Mucosa of descending colon (tissue), 3 donors: Measurements from ENCODE around the gene SLC27A2. TPM values are rescaled to one million over a fixed set of nuclear protein-coding genes. Genes with fewer than 3 reads are reported as not detected.
A peak's percentile ranks its signal among the peaks of the same experiment; 100 is the strongest.
"Not testable (repeated sequence)": the region's sequence is repeated elsewhere in the genome, so short reads cannot be mapped to it uniquely, and the experiment has no call there.

Experiments used
- ATAC-seq: fragments of 200-7000 bp; cut with Tn5 transposase; one replicate; pipeline ENCODE4 v1.9.1; 2020; ENCODE audit warnings: mild to moderate bottlenecking, moderate library complexity
- DNase-seq, 3 donors: peaks; one replicate each; pipeline ENCODE4 v3.0.0-alpha.2; 2020
- H3K36me3 ChIP-seq: fragments of 200-600 bp; one replicate; pipeline ENCODE4 v1.8.0; 2021; ENCODE audit warnings: low read depth, mild to moderate bottlenecking
- H3K4me1 ChIP-seq: fragments of 200-600 bp; one replicate; pipeline ENCODE4 v1.8.0; 2021; ENCODE audit warnings: low read depth, mild to moderate bottlenecking
- H3K4me3 ChIP-seq: fragments of 200-600 bp; one replicate; pipeline ENCODE4 v1.8.0; 2021; ENCODE audit warnings: mild to moderate bottlenecking
- H3K9me3 ChIP-seq: fragments of 200-600 bp; one replicate; pipeline ENCODE4 v1.8.0; 2021; ENCODE audit warnings: mild to moderate bottlenecking
- intact Hi-C, 2 donors: fragments of 100-400 bp; cut with DNase I in 1 of 2; cut with micrococcal nuclease in 1 of 2; formaldehyde crosslinking; loops; one replicate each; pipeline versions ENCODE4 v1.11.0 to v1.11.1; 2022; cut with DNase I, micrococcal nuclease
- total RNA-seq, 3 donors: library from RNA; stranded (reverse); fragmentation: NEBNext Ultra II Directional in 2 of 3; extraction: Animal tissue kit (Norgen Biotek cat#: 25700) in 2 of 3; gene quantifications; one replicate each; pipeline versions ENCODE4 v1.2.1 to v1.2.4, GENCODE V29; 2021 to 2023
- TF ChIP-seq, protein P1 (sequence below): fragments of 200-600 bp; IDR thresholded peaks from one replicate; pipeline ENCODE4 v1.8.0; 2022; ENCODE audit warnings: antibody characterized with exemption, mild to moderate bottlenecking
- donor health status: DM: no; HTN: no; CAD: no; lungs with moderate emphysema.
- donor health status: DM: no; HTN: no; CAD: no.
- donor health status: DM: no; HTN: yes; CAD: no.

SLC27A2 gene
- total RNA-seq, 3 donors from 2014 or later = 14.8 to 27.9 (median 27.8) TPM

DNA sequence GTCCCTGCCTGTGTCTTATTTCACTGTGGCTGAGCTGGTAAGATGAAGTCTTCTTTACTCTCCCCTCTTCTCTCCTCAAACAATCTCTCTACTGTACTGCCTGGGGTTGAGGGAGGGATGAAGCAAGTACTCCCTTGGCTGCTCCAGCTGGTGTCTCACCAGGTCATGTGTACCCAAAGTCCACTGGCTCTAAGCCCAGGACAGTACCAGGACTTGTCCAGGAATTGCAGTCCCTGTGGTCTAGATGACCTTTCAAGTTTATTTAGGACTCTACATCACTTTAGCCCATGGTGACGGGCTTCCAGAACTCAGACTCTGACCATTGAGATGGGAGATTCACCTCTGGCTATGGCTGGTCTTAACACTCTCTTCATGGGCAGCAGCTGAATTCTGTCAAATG lies 17.5 kb upstream of the SLC27A2 start:
- intact Hi-C loops = no loop called here
- DNase-seq = no peak
- Histone ChIP-seq H3K9me3 (no peaks in the 10 kb centered on the region), H3K4me3 (no peak overlapping the region), H3K4me1 (peaks cover 2% of the 10 kb centered on the region), H3K36me3 (no peaks in the 10 kb centered on the region)
- ATAC-seq = no peak
- TF ChIP-seq, protein P1, sequence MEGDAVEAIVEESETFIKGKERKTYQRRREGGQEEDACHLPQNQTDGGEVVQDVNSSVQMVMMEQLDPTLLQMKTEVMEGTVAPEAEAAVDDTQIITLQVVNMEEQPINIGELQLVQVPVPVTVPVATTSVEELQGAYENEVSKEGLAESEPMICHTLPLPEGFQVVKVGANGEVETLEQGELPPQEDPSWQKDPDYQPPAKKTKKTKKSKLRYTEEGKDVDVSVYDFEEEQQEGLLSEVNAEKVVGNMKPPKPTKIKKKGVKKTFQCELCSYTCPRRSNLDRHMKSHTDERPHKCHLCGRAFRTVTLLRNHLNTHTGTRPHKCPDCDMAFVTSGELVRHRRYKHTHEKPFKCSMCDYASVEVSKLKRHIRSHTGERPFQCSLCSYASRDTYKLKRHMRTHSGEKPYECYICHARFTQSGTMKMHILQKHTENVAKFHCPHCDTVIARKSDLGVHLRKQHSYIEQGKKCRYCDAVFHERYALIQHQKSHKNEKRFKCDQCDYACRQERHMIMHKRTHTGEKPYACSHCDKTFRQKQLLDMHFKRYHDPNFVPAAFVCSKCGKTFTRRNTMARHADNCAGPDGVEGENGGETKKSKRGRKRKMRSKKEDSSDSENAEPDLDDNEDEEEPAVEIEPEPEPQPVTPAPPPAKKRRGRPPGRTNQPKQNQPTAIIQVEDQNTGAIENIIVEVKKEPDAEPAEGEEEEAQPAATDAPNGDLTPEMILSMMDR = no peak

DNA sequence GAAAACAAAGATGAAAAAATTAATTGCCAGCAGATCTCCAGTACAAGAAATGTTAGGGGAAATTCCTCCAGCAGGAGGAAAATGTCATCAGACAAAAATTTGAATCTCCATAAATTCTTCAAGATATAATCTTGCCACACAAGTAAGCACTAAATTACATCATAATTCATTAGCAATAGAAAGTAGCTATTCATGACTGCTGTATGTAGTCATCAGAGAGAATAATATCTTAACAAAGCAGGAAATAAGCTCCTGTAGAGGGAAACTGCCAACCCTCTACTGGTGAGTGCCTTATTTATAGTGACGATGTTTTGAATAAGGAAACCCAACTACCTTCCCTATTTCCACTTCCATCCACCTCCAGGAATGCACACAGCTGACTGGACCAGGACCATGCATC lies 15.8 kb upstream of the SLC27A2 start:
- ATAC-seq = no peak
- no peak for DNase-seq
- no peaks in the 10 kb centered on the region for H3K36me3 ChIP-seq

DNA sequence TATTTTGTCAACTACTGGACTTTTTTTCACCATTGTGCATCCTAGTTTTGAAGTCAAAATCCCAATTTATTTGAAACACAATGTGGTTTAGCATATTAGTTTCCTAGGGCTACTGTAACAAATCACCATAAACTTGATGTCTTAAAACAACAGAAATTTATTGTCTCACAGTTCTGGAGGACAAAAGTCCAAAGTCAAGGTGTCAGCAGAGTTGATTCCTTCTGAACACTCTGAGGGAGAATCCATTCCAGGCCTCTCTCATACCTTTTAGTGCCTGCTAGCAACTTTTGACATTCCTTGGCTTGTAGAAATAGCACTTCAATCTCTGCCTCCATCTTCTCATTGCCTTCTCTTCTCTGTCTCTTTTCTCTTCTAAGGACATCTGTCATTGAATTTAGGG lies 14.9 kb upstream of the SLC27A2 start:
- peak; percentile 71 for ATAC-seq
- no peaks in the 10 kb centered on the region for H3K9me3 ChIP-seq
- TF ChIP-seq, protein P1 = no peak
- H3K36me3 ChIP-seq = no peaks in the 10 kb centered on the region
- DNase-seq = no peak
- intact Hi-C loops = no loop called here
- peaks cover 7% of the 10 kb centered on the region for H3K4me1 ChIP-seq
- no peak overlapping the region for H3K4me3 ChIP-seq

More for the DNA sequence above, 15.8 kb upstream of the SLC27A2 start:
- intact Hi-C loops = no loop called here
- Histone ChIP-seq H3K4me1 (peaks cover 7% of the 10 kb centered on the region), H3K9me3 (no peaks in the 10 kb centered on the region), H3K4me3 (no peak overlapping the region)
- TF ChIP-seq, protein P1 = no peak

DNA sequence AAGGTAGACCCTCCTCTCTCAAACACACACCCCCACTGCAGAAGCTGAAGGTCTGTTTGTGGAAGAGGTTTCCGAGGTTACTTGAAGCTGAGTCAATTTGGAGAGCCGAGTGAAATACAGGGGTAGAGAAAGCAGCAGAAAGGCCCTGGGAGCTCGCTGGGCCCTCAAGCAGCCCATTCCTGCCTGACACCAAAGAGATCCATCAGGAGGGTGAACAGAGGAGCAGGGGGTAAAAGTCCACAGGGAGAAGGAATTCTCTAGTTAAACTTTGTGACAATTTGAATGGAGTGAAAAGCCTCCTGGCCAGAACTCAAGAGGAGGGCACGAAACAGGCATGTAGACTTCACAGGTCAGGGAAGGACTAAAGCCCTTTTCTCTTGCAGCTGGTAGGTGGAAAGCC lies 13.6 kb upstream of the SLC27A2 start:
- DNase-seq = no peak
- H3K9me3 ChIP-seq = no peaks in the 10 kb centered on the region
- H3K36me3 ChIP-seq = no peaks in the 10 kb centered on the region
- peak; percentile 8 for ATAC-seq
- intact Hi-C loops = no loop called here
- H3K4me3 ChIP-seq = no peak overlapping the region
- TF ChIP-seq, protein P1 = no peak
- peaks cover 7% of the 10 kb centered on the region for H3K4me1 ChIP-seq

DNA sequence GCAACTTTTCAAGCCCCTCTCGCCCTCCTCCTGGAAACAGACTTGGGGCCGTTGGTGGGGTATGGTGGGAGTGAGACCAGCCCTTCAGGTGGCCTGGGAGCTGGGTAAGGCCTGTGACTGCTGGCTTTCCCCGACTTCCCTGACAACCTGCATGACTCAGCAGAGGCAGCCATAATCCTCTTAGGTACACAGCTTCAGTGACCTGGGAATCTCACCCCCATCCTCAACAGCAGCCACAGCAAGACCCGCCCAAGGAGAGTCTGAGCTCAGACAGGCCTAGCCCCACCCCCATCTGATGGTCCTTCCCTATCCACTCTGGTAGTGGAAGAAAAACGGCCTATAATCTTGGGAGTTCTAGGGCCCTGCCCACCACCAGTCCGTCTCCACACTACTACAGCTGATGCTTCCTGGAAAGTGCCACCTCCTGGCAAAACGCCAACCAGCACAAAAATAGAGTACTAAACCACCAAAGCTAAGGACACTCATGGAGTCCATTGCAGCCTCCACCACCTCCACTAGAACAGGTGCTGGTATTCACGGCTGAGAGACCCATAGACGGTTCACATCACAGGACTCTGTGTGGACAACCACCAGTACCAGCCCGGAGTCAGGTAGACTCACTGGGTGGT lies 13.1 kb upstream of the SLC27A2 start:
- no peaks in the 10 kb centered on the region for H3K9me3 ChIP-seq
- peaks cover 7% of the 10 kb centered on the region for H3K4me1 ChIP-seq
- DNase-seq (no peak), ATAC-seq (peak; percentile 33)
- H3K4me3 ChIP-seq = no peak overlapping the region
- intact Hi-C loops = no loop called here
- no peaks in the 10 kb centered on the region for H3K36me3 ChIP-seq
- TF ChIP-seq, protein P1 = no peak

DNA sequence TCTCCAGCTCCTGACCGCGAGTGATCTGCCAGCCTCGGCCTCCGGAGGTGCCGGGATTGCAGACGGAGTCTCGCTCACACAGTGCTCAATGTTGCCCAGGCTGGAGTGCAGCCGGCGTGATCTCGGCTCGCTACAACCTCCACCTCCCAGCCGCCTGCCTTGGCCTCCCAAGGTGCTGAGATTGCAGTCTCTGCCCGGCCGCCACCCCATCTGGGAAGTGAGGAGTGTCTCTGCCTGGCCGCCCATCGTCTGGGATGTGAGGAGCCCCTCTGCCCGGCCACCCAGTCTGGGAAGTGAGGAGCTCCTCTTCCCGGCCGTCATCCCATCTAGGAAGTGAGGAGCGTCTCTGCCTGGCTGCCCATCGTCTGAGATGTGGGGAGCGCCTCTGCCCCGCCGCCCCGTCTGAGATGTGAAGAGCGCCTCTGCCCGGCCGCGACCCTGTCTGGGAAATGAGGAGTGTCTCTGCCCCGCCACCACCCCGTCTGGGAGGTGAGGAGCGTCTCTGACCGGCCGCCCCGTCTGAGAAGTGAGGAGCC lies 9.6 kb upstream of the SLC27A2 start:
- intact Hi-C loops, DNase-seq, H3K36me3 ChIP-seq, H3K9me3 ChIP-seq, H3K4me3 ChIP-seq, ATAC-seq, H3K4me1 ChIP-seq: not testable (repeated sequence)
